Eye (tissue), 1 donor: ENCODE measurements around the gene RAB22A.
"Not testable (repeated sequence)": the region's sequence is repeated elsewhere in the genome, so short reads cannot be mapped to it uniquely, and the experiment has no call there.

Experiments used
- DNase-seq: peaks from one replicate; pipeline ENCODE4 v3.0.0-alpha.2; 2015

RAB22A gene

DNA sequence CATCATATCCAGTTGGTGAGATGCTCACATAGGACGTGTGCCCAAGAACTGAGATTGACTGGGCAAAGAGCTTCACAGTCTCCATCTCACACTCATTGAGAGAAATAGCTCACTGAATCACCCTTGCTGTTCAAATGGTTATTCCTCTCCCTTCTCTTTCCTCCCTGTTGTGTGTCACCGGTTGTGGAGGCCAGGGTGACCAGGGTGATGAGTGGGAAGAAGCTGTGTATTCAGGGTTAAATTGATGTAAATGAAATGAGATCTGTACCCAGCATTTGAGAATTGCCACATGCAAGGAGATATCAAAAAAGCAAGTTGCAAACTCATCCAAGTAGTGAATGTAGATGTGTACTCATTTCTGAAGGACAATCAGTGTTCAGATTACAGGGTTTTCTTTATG, 43.0 kb downstream of the RAB22A start:
- no peak for DNase-seq

DNA sequence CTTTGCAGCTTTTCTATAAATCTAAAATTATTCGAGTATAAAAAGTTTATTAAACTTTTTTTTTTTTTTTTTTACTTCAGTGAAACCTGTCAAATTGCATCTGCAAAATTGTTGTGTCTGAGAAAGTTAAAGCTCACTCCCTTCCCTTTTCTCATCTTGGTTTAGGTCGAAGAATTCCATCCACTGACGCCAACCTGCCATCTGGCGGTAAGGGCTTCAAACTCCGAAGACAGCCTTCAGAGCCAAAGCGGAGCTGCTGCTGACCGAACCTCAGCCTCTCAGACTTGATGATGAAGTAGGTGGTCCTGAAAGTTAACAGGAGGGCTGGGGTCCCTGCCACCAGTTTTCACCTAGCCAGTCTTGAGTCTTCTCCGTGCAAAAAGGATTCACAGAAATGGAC, 49.9 kb downstream of the RAB22A start:
- peak; percentile 47 for DNase-seq

- no peak for DNase-seq
Measured at GRCh38 chr20:58360936-58361335, 51.4 kb downstream of the RAB22A start.

DNA sequence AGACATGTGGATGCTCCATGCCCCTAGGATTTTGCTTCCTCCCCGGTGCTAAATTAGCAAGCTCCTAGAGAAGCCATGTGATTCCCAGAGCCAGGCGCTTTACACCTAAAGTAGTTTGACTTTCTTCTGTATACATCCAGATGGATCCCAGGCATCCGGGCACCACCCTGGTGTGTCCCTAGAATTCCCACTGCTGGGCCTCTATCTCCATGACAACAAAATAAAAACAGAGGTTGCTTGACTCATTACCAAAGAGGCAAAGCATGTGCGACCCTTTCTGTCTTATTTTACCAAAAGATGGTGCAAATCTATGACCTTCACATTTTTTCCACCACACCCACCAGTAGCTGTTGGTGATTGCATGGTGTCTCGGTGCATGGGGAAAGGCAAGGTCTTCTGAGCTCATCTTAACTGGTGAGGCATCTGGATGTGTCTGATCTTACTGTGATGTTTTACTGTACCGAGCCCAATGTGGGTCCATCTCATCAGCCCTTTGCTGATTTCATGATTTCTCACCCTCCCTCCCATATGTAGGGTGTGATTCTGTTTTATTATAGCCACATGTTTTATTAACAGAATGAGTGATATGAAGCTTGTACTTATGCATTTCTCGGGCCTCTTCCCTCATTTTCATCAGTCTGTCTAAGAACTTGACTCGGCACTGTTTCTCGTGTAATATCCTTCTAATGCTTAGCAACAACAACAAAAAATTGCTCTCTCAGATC, 52.1 kb downstream of the RAB22A start:
- peak; percentile 18 for DNase-seq

GRCh38 chr20:58362206-58362516, 52.6 kb downstream of the RAB22A start:
- no peak for DNase-seq

- no peak for DNase-seq
Measured at GRCh38 chr20:58362970-58363369, 53.5 kb downstream of the RAB22A start.

- no peak for DNase-seq
Measured at GRCh38 chr20:58366866-58367265, 57.4 kb downstream of the RAB22A start.

DNA sequence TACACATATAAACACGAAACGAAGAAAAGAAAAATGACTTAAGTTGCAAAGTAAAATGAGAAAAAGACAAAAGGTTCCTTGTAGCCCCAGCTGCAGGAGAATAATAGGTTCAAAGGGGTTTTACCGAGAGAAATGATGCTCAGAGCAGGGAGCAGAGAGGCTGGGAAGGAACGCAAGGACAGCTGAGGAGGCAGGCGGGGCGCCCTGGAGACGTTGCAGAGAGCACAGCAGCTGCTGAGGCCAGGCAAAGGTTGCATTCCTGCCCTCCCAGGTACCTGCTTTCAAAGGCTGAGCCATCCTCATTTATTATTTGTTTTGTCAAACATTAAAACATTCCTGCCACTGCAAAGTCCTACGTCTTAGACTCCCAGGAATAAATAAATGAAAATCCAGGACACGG, 63.3 kb downstream of the RAB22A start:
- DNase-seq: peak; percentile 31

GRCh38 chr20:58373296-58373695, 63.8 kb downstream of the RAB22A start:
- DNase-seq: not testable (repeated sequence)

DNA sequence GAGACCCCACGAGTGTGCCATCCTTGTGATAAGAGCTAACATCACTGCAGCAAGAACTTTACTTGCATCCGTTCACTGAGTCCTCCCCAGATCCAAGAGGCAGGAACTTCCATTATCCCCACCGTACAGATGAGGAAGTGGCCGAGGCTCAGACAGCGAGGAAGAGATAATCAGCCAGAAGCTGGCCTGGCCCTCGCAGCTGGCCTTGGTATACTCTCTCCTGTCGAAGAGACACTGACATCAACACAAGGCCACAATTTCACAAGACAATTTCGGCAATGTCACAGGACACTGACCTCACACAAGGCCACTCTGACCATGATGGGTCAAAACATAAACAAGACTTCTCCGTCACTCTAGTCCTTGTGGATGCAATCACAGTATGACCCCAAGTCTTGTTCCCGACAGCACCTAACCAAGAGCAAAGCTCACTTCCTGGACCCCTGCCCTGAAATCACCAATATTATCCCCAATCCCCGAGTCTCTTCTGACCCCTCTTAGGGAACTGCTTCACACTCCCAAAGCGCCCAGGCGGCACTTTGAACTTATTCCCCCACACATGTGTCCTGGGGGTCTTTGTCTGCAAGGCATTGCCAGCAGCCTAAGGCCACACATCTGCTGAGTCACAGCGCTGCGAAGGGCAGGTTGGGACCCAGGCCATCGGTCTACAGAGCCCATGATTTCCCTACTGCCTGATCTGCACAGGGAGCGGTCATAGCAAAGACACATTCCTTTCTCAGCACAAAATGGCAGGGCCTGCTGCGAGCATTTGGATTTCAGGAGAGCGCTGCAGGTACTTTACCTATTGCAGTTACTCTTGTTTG, 64.7 kb downstream of the RAB22A start:
- no peak for DNase-seq

- DNase-seq: peak; percentile 84
Measured at GRCh38 chr20:58374906-58375758, 65.6 kb downstream of the RAB22A start.

DNA sequence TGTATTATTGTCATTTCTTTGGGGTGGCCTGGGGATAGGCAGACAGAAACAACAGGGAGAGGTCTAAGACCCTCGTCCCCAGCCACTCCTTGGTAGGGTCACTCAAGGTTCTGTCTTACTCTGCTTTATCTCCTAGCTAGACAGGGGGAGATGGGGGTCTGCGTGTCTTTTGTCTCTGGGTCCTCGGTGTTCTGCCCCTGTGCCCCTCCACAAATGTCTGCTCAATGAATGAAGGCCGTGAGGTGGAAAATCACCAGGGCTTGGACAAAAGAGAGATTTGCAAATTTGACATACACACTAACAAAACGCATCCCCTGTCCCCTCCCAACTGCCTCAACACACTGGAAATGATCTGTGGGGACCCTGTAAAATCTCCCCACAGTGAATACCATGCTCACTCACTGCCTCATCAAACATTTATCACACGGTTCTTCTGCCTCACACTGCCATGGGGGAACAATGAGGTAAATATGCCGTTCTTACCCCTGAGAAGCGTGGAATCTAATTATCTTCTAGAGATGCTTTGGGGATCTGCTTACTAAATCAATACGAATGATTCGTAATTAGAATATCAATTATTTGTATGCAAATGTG, 66.3 kb downstream of the RAB22A start:
- peak; percentile 74 for DNase-seq

DNA sequence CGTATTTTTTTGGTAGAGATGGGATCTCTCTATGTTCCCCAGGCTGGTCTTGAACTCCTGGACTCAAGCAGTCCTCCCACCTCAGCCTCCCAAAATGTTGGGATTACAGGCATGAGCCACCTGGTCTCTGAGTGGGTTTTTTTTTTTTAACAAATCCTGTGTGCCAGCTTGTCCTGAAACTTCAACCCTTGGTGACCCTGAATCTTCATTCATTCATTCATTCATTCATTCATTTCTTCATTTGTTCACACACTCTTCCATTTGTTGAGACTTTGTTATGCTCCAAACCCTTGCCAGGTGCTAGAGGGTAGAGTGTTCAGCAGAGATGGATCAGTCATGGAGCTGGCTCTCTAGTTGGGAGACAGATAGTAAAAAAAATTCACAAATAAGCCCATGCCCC, 67.5 kb downstream of the RAB22A start:
- DNase-seq: no peak

GRCh38 chr20:58377766-58378401, 68.4 kb downstream of the RAB22A start:
- DNase-seq: no peak

- no peak for DNase-seq
Measured at GRCh38 chr20:58378704-58379103, 69.2 kb downstream of the RAB22A start.

DNA sequence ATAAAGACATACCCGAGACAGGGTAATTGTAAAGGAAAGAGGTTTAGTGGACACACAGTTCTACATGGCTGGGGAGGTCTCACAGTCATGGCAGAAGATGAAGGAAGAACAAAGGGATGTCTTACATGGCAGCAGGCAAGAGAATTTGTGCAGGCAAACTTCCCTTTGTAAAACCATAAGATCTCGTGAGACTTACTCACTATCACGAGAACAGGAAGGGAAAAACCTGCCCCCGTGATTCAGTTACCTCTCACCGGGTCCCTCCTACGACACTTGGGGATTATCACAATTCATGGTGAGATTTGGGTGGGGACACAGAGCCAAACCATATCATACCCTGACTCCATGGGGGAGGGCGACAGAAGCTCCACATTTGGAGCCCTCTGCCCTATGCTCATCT, 72.1 kb downstream of the RAB22A start:
- no peak for DNase-seq

DNA sequence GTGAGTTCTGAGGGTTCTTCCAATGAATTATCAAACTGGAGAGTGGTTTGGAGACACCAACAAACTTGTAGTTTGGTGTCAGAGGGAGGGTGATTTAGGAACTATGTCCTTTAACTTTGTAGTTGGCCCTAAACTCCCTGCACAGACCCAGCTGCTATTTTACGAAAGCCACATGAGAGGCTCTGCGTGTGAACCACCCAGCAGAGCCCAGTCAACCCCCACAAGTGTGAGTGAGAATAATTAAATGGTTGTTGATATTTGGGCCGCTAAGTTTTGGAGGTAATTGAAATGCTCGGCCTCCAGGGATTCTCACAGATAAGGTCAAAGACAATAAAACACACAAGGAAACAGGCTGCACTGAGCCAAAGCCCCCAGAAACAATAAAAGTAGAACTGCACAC, 72.6 kb downstream of the RAB22A start:
- DNase-seq: no peak

- DNase-seq: no peak
Measured at GRCh38 chr20:58384821-58385220, 75.3 kb downstream of the RAB22A start.

- DNase-seq: no peak
Measured at GRCh38 chr20:58388028-58388601, 78.6 kb downstream of the RAB22A start.

- peak; percentile 98 for DNase-seq
Measured at GRCh38 chr20:58388882-58389323, 79.4 kb downstream of the RAB22A start, which contains the start of gene VAPB. Gene VAPB (plus strand): TSS chr20:58389229. CDS start chr20:58389460, 231 bp downstream.

- DNase-seq: no peak
Measured at GRCh38 chr20:58389324-58389967, 79.9 kb downstream of the RAB22A start.
